ENCODE measurements around the gene TBC1D12.

- TF ChIP-seq EP300 (IDR thresholded peaks at IDR 0.05) (no peak), CTCF (IDR thresholded peaks at IDR 0.05) (no peak), POLR2A (IDR thresholded peaks at IDR 0.05) (no peak), POLR2AphosphoS5 (IDR thresholded peaks at IDR 0.05) (no peak)
Measured at GRCh38 chr10:94439275-94439861, 37.0 kb downstream of the TBC1D12 start.

All from stomach (tissue), 4 donors.